Suppressor macrophage treated with lipopolysaccharide for 4 hours (primary cell): ENCODE results near the gene ZNF678.
"Not testable (repeated sequence)": the region's sequence is repeated elsewhere in the genome, so short reads cannot be mapped to it uniquely, and the experiment has no call there.

Experiments used
- DNase-seq: peaks from one replicate; pipeline ENCODE4 v3.0.0-alpha.2; 2020

The ZNF678 gene

GRCh38 chr1:227607336-227607898, 44.1 kb downstream of the ZNF678 start:
- DNase-seq = no peak

DNA sequence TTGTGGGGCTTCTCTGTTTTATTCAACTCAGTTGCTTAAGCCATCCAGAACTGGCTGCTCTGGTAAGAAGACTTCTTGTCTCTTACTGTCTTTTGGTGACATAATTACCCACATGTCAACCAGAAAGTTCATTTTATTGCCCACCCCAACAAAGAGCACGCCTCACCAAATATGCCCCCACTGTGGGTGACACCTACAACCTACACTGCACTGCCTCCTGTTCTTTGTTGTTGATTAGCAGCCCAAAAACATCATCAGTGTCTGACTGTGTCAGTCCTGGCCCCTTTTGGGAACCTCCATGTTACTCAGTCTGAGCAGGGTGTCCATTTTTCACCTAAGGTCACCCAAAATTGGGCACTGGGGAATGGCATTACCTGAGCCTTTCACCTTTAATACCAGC, 49.3 kb downstream of the ZNF678 start:
- DNase-seq = no peak

DNA sequence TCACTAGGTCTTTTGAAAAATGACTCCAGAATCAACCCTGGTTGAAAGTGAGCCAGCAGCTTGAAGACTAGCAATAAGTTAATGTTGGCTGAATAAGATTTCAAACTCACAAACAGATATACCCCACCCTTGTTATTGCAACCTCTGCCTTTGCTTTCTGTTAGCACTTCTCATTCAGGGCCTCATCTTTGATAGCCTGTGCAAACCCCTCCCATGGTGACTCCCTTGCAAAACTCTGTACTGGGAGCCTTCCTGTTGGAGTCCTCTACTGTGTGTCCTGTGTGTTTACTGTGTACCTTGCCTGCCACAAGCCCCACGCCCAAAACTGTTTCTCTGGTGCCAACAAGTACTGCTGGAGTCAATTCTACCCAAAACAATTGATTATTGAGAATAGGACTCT, 50.2 kb downstream of the ZNF678 start:
- no peak for DNase-seq

DNA sequence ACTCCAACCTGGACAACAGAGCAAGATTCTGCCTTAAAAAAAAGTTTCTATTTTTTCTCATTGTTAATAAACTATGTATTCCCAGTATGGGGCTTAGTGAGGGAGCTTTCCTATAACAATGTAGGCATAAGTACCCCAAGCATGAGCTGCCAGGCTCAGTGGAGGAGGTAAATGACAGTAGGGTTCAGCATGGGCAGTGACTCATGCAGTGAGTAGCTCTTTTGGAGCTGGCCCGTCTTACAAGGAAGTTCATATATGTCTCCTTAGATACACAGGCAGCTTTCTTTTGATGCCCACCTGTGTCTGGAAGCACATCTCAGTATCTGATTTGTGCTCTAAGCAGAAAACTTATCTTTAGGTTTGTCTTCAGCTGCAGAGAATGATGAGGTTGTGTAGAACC, 57.9 kb downstream of the ZNF678 start:
- DNase-seq = no peak

- no peak for DNase-seq
Measured at GRCh38 chr1:227622739-227623475, 59.6 kb downstream of the ZNF678 start.

- no peak for DNase-seq
Measured at GRCh38 chr1:227632325-227632724, 69.0 kb downstream of the ZNF678 start.

- no peak for DNase-seq
Measured at GRCh38 chr1:227635596-227635995, 72.2 kb downstream of the ZNF678 start.

DNA sequence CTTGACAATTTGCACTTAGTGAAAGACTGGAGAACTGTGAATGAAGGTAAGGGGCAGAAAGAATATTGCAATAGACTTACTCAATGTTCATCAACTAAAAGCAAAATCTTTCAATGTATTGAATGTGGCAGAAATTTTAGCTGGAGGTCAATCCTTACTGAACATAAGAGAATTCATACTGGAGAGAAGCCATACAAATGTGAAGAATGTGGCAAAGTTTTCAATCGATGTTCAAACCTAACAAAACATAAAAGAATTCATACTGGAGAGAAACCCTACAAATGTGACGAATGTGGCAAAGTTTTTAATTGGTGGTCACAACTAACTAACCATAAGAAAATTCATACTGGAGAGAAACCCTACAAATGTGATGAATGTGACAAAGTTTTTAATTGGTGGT, 91.1 kb downstream of the ZNF678 start:
- no peak for DNase-seq

GRCh38 chr1:227654858-227655752, 91.7 kb downstream of the ZNF678 start:
- DNase-seq = no peak

- no peak for DNase-seq
Measured at GRCh38 chr1:227661495-227661894, 98.1 kb downstream of the ZNF678 start.

- no peak for DNase-seq
Measured at GRCh38 chr1:227662933-227663332, 99.6 kb downstream of the ZNF678 start.

GRCh38 chr1:227666286-227666685, 102.9 kb downstream of the ZNF678 start:
- no peak for DNase-seq

GRCh38 chr1:227673441-227673840, 110.1 kb downstream of the ZNF678 start:
- DNase-seq = no peak

- DNase-seq = no peak
Measured at GRCh38 chr1:227685807-227686206, 122.5 kb downstream of the ZNF678 start.

- DNase-seq = no peak
Measured at GRCh38 chr1:227697321-227697864, 134.0 kb downstream of the ZNF678 start.

- DNase-seq = not testable (repeated sequence)
Measured at GRCh38 chr1:227701631-227702030, 138.3 kb downstream of the ZNF678 start.

DNA sequence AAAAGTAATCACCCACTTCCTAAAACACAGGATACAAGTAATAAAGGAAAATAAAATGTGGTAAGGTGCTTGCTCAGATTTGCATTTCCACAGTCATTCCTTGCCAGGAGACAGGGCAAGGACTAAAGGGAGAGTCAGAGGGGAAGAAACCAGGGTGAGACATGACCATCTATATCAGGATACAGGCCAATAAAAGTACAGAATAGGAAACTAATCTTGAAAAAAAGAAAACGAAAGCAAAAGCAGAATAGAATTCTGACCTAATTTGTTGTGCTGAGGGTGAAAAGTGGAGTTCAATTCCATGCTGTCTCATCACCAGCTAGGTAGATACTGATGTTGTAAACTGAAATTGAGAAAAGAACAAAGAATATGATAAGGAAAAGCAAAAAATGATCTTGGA, 144.5 kb downstream of the ZNF678 start:
- no peak for DNase-seq

- no peak for DNase-seq
Measured at GRCh38 chr1:227709451-227709850, 146.1 kb downstream of the ZNF678 start.

DNA sequence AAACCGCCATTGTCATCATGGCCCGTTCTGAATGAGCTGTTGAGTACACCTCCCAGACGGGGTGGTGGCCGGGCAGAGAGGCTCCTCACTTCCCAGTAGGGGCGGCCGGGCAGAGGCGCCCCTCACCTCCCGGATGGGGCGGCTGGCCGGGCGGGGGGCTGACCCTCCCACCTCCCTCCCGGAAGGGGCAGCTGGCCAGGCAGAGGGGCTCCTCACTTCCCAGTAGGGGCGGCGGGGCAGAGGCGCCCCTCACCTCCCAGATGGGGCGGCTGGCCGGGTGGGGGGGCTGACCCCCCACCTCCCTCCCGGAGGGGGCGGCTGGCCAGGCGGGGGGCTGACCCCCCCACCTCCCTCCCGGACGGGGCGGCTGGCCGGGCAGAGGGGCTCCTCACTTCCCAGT, 147.1 kb downstream of the ZNF678 start:
- not testable (repeated sequence) for DNase-seq

- no peak for DNase-seq
Measured at GRCh38 chr1:227712648-227713047, 149.3 kb downstream of the ZNF678 start.

DNA sequence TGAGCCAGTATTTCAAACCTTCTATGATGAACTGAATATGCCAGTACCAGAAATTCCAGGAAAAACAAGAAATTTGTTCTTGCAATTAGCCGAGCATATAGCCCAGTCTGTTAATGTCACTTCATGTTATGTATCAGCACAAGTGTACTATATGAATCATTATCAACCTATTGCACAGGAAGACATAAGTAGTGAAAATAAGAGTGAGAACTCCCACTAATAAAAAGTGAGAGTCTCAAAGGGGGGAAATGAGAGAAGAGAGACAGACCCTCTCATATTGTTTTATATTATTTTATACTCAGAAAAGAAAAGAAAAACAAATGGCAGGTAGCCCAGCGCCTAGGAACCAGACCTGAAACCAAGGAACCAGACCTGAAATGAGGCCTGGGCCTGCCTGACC, 155.6 kb downstream of the ZNF678 start:
- DNase-seq = no peak

DNA sequence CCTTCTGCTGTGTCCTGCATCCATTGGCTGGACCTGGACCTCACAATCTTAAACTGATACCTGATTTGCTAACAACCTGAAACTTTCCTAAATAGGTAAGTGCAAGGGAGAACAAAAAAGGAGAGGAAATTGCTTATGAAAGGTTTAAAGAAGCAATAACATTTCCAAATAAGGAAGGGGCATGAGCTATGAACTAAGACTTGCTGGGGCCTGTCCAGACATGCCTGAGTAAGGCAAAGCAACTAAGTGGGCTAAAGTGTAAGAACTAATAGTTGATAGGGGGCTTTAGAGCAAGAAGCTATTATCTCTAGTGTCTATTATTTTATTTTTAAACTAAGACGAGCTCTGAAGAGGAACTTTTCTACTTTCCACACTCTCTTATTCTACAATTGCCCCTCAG, 160.1 kb downstream of the ZNF678 start:
- DNase-seq = no peak

- DNase-seq = no peak
Measured at GRCh38 chr1:227725046-227725445, 161.7 kb downstream of the ZNF678 start.

GRCh38 chr1:227726318-227726717, 163.0 kb downstream of the ZNF678 start:
- no peak for DNase-seq
